C1 segment of cervical spinal cord (tissue), 14 donors: ENCODE results near the gene CD79A.
"Not testable (repeated sequence)": the region's sequence is repeated elsewhere in the genome, so short reads cannot be mapped to it uniquely, and the experiment has no call there.

Source experiments
- DNase-seq, 14 donors: peaks; one replicate each; lab custom pipeline; 2025; lab: John Stamatoyannopoulos, UW

CD79A gene

DNA sequence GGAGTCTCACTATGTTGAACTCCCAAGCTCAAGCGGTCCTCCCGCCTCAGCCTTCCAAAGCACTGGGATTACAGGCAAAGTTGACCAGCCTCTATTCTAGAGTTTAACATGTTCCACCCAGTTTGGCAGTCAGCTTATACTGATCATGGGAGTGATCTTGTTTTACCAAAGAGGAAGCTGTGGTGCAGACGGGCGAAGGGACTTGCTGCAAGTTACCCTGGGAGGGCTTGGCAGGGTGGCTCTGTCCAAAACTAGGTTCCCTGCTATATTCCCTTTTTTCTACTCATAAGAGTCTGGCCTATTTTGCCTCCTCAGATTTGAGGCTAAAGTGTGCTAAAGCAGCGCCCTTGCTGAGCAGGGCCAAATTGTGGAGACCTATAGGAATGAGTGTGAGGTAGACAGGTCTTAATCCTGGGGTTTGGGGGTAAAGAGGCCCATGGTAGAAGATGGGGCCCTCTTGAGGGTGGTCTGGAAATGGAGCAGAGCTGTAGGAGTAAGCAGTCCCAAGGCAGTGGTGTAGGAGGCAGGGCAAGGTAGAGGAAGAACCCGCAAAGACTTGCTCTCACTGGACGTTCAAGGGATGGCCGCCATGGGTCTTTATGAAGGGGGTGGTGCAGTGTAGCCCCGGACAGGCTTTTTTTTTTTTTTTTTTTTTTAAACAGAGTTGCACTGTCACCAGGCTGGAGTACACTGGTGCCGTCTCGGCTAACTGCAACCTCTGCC lies 13.7 kb upstream of the CD79A start:
- DNase-seq, result peak in 1 of 14 donors; percentile 4

DNA sequence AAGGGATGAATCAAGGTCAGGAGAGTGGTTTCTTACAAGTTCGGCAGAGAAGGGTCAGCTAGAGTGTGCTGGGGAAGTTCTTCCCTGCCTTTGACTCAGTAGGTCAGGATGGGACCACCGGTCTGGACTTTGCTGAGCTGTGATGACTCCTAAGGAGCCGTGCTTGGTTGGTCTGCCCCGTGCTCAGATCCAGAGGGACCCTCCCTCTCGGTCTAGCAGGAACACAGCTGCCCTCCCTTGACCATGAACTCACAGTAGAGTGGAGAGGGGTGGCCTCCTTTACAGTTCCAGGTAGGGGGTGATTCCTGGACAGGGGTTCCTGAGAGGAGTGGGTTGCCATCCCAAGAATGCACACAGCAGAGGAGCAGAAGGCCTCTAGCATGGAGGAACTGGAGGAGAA lies 12.7 kb upstream of the CD79A start:
- DNase-seq, result no peak

DNA sequence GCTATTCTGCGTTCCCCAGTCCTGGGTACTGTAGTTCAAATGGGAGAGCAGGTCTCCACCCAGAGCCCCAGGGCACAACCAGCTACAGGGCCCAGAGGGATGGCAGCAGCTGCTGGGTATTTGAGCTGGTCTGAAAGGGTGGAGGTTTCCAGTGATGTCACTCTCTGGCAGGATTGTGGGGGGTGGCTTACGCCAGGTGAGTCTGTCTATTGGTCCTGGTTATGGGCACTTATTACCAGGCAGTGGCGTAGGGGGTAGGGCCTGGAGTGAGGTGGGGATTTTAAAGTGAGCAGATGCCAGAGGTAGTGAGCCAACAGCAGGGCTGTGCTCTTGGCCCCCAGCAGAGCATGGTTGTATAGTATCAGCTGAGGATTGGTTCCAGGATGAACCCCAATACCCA lies 10.8 kb upstream of the CD79A start:
- DNase-seq, result no peak

DNA sequence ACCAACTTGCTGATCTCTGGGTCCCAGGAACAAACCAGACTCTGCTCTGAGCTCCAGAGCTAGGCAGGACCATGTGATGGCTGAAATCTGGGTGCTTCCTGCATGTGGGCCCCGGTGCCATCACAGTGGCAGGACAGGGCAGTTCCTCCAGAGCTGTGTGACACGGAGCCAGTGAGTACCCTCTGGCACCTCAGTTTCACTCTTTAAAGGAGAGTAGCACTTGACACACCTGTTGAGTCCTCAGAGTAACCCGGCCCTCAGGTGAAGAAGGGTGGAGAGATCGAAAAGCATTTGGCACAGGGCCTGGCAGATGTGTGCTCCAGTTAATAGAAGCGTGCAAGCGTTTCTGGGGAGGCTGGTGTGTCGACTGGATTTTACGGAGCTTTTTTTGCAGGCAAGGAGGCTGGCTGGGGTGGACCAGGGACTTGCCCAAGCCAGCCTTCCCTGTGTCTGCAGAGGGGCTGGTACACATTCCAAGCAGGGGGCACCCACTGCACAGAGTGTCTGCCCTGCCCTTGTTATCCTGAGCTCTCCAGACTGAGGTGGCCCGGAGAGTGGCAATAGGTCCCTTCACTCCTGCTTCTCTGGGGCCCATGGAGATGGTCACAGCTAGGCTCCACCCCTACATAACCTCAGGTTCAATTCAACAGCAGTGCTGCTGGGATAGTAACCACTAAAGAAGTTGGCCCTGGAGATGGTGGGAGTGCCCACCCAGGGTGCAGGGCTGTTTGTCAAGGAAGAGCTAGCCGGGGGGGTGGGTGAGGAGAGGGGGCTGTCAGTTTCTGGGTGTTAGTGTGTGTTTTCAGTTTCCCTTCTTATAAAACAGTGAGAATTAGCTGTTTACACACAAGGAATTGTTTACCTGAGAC lies 8.7 kb upstream of the CD79A start:
- no peak for DNase-seq

GRCh38 chr19:41868989-41869300 lies 8.1 kb upstream of the CD79A start:
- no peak for DNase-seq

- no peak for DNase-seq
These were observed 7.6 kb upstream of the CD79A start for GRCh38 chr19:41869374-41869955.

GRCh38 chr19:41870401-41870873 lies 6.6 kb upstream of the CD79A start:
- DNase-seq, result peak in 1 of 14 donors; percentile 23

DNA sequence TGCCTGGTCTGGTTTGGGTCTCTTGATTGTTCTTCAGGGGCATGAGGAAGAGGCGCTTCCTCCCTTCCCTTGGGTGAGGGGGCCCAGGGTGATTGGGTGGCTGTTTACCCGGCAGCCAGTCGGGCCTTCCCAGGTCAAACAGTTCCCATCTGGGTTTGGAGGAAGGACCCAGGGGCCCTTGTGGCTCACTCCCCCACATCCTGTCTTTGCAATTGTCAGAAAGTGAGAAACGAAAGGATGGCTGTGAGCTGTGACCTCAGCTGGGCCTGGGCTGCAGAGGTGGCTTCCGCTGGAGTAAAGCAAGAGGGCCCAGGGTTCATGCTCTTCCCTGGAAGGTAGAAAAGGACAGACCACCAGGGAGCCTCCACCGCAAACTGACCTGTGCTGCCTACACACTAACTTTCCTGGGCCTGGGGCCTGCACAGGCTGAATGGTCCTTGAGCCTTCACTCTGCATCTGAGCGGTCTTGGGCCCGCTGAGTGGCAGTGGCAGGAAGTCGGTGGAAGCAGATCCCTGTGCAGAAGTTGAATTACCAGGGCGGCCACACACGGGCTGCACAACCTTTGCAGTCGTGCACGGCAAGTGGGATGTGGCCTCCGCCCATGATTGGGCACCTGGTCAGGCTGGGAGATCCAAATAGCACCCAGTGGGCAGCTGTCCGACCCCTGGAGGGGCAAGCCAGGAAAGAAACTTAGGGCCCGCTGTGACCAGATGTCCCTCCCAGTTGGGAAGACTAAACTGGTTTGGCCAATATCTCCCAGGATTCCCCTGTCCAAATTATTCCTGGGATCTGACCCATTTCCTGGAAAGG lies 5.3 kb upstream of the CD79A start:
- DNase-seq, result peak in 6 of 14 donors; percentile 7 to 26 (median 12)

GRCh38 chr19:41872384-41872774 lies 4.7 kb upstream of the CD79A start:
- no peak for DNase-seq

GRCh38 chr19:41872775-41873647 lies 4.1 kb upstream of the CD79A start:
- DNase-seq, result peak in 9 of 14 donors; percentile 3 to 40 (median 10)

DNA sequence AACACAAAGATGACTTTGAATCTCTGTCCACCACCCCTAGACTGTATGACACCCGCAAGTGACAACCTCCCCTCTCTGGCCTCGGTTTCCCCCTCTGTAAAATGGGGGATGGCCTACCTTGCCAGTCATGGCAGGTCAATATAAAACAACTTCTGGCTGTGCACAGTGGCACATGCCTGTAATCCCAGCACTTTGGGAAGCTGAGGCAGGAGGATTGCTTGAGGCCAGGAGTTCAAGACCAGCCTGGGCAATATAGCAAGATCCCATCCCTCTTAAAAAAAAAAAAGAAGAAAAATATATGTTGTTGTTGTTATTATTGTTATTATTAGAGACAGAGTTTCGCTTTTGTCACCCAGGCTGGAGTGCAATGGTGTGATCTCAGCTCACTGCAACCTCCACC lies 1.1 kb upstream of the CD79A start:
- DNase-seq, result not testable (repeated sequence)

DNA sequence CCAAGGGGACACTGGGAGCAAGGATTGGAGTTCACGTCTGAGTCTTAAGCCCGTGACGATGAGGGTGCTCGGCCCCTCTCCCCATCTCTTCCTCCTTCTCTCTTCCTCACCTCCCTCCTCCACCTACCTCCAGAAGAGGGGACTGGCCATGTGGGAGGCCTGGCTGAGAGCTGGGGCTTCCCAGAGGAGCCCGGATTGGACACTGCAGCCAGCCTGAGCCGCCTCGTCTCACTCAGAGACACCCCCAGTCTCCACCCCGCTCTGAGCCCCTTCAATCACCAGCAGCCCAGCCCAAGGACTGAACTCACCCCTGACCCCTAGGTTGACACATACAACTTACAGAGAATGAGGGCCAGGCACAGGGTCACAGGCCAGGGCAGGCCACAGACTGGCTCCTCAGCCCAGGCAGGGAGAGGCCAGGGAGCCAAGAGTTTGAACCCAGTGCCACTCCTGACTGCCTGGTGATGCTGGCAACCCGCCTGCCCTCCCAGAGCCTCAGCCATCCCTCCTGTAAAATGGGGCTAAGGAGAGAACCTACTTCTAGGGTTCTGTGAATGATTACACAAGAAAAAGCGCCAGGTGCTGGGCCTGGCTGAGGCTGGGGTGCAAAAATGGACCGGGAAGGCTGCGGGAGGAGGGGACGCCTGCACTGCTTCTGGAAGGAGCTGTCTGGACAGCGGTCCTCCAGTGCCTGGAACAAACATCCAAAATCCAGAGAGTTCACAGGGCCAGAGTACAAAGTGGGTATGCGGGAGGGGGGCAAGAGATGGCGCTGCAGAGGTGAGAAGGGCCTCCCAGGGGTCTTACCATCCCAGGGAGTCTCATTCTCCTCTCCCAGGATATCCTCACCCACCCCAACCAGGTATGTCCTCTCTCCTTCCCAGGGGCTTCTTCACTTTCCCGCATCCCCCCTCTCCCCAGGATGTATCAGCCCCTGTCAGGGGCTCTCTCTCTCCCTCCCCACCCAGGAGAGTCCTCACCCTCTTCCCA lies 1.1 kb downstream of the CD79A start:
- DNase-seq, result no peak

DNA sequence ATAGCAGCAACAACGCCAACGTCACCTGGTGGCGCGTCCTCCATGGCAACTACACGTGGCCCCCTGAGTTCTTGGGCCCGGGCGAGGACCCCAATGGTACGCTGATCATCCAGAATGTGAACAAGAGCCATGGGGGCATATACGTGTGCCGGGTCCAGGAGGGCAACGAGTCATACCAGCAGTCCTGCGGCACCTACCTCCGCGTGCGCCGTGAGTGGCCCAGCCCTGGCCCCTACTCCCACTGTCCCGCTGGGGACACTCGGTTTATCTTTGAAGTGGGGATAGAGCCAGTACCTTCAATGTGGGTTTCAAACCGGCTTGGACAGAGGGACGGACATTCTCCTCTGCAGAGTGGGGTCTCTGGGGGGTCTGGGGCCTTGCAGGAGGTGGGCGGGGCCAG lies 2.0 kb downstream of the CD79A start:
- no peak for DNase-seq

- no peak for DNase-seq
These were observed 2.7 kb downstream of the CD79A start for GRCh38 chr19:41879670-41880328.

DNA sequence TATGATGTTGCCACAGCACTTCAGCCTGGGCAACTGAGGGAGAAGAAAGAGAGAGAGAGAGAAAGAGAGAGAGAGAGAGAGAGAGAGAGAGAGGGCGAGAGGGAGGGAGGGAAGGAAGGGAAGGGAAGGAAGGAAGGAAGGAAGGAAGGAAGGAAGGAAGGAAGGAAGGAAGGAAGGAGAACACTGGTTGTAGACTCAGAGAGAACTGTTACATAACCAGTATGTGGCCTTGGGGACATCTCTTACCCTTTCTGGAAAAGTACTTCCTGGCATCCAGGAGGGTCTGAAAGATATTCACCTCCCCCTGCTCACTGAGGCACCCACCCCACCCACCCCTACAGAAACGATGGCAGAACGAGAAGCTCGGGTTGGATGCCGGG lies 3.2 kb downstream of the CD79A start:
- no peak for DNase-seq

DNA sequence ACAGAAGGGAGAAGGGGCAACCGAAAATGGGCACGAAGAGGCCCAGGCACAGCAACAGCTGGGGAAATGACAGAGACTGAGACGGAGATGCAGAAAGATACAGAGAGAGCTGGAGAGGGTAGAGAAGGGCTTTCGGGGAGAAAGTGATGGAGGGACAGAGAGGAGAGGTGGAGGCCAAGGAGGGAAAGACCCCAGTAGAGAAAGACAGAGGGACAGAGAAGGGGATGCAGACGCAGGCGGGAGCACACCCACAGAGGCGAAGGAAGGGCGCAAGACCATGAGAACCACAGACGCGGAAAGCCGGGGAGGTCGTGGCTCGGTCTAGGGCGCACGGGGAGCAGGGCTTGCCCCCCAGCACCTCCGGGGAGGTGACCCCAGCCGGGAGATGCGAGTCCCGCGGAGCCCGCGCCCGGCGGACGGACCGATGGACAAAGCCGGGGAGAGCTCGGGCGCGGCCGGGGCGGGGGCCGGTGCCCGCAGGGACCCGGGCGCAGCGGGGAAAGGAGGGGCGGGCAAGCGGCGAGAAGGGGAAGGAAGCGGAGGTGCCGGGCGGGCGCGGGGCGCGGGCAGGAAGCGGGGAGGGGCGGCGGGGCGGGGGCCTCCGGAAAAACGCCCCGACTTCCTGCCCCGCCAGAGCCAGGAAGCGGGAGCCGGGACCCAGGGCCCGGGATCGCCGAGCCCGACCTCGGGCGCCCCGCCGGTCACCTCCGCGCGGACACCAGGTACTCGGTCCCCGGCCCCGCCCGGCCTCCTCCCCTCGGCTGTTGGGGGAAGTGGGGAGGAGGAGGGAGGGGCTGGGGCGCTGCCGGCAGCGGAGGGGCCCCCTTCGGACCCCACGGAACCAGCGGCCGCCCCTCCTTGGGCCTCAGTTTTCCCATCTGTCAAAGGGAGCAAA lies 5.7 kb downstream of the CD79A start, which contains the start of gene ARHGEF1:
ARHGEF1 (plus strand) TSS at position 617 of the 895 bp plus-strand sequence. CDS start 4,899 bp downstream, outside the sequence.
- peak in 5 of 14 donors; percentile 5 to 43 (median 29) for DNase-seq

DNA sequence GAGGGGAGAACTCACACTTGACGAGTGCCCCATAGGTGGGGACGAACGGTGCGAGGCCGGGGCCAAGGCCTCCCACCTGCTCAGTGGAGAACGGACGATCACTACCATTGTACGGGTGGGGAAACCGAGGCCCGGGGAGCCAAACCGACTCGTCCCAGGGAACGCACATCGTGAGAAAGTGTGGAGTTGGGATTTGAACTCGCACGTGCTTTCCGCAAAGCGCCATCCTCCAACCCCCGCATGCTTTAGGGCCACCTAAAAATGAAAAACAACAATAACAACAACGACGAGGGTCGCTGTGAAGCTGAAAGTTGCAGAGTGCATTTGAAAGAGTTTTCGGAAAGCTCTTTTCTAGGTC lies 6.4 kb downstream of the CD79A start:
- DNase-seq, result no peak
